GM23338 (cell line): ENCODE measurements around the gene PIP5K1C.

ENCODE experiments used
- CTCF ChIP-seq, 2 experiments: fragments of 200-600 bp in 1 of 2; sonication (generic) in 1 of 2; conservative IDR thresholded peaks; 2 replicates each; pipeline versions ENCODE4 v1.5.1 to v1.6.1; 2016 to 2017; ENCODE audit warnings: antibody characterized with exemption in 2 of 2, low read depth in 2 of 2, mild to moderate bottlenecking in 2 of 2, moderate library complexity in 1 of 2
- ETS1 ChIP-seq: IDR thresholded peaks from 2 replicates; pipeline ENCODE4 v1.6.1; 2016; ENCODE audit warnings: antibody characterized with exemption
- EZH2phosphoT487 ChIP-seq: fragments of 200-600 bp; sonication (generic); IDR thresholded peaks from one replicate; pipeline ENCODE4 v1.8.1; 2018; ENCODE audit warnings: antibody characterized with exemption; ENCODE audit not compliant: unreplicated experiment

- TF ChIP-seq CTCF (conservative IDR thresholded peaks at IDR 0.05; ENCODE audit: low read depth in 2 of 2) (no peak), EZH2phosphoT487 (no peak), ETS1 (no peak)
These were observed 58.6 kb downstream of the PIP5K1C start for GRCh38 chr19:3641515-3642269.
